HepG2 (cell line): ENCODE measurements around the gene LRRC34. TPM values are rescaled to one million over a fixed set of nuclear protein-coding genes. Genes with fewer than 3 reads are reported as not detected.
A peak's percentile ranks its signal among the peaks of the same experiment; 100 is the strongest.

Experiments used
- CSRNP2 ChIP-seq: sonication (generic); formaldehyde crosslinking; conservative IDR thresholded peaks from 2 replicates; pipeline ENCODE4 v1.8.0; 2022; ENCODE audit warnings: low read depth, missing genetic modification reagents
- MXD3 ChIP-seq: IDR thresholded peaks from 2 replicates; pipeline ENCODE4 v1.6.1; 2016; ENCODE audit warnings: mild to moderate bottlenecking, missing biosample characterization, missing genetic modification reagents
- NFAT5 ChIP-seq: sonication (generic); formaldehyde crosslinking; IDR thresholded peaks from 2 replicates; pipeline ENCODE4 v1.4.0; 2020; ENCODE audit warnings: missing genetic modification reagents
- RBFOX2 ChIP-seq: fragments of 200-400 bp; formaldehyde crosslinking; IDR thresholded peaks from 2 replicates; pipeline ENCODE4 v1.6.1; 2017; ENCODE audit warnings: low read depth, mild to moderate bottlenecking, low read length
- ZNF138 ChIP-seq: sonication (generic); formaldehyde crosslinking; IDR thresholded peaks from 2 replicates; pipeline ENCODE4 v1.5.0; 2020; ENCODE audit warnings: mild to moderate bottlenecking, low read depth, missing genetic modification reagents
- ZNF18 ChIP-seq: sonication (generic); formaldehyde crosslinking; IDR thresholded peaks from 2 replicates; pipeline ENCODE4 v1.8.0; 2022; ENCODE audit warnings: mild to moderate bottlenecking, missing genetic modification reagents; ENCODE audit not compliant: insufficient replicate concordance
- ZNF556 ChIP-seq: sonication (generic); formaldehyde crosslinking; IDR thresholded peaks from 2 replicates; pipeline ENCODE4 v1.4.0; 2020; ENCODE audit warnings: mild to moderate bottlenecking, missing genetic modification reagents, borderline replicate concordance
- ZSCAN31 ChIP-seq: sonication (generic); formaldehyde crosslinking; IDR thresholded peaks from 2 replicates; pipeline ENCODE4 v1.5.0; 2020; ENCODE audit warnings: low read depth, mild to moderate bottlenecking, missing genetic modification reagents
- polyA plus RNA-seq, 8 experiments: library from polyadenylated mRNA; depleted of rRNA in 3 of 8; stranded (reverse) in 7 of 8; unstranded in 1 of 8; fragments of >200 nt; fragmentation: Illumina TruSeq in 4 of 8; extraction: Trizol in 4 of 8; gene quantifications; 2 replicates each; pipeline versions ENCODE4 v1.2.1 to v1.2.3, GENCODE V29; 2011 to 2016; ENCODE audit warnings: low read depth in 4 of 8, missing spikeins in 1 of 8, mixed read lengths in 1 of 8; ENCODE audit not compliant: insufficient read depth in 1 of 8
- total RNA-seq, 5 experiments: library from RNA; depleted of rRNA; stranded (reverse); fragments of >200 nt; fragmentation: Illumina TruSeq; extraction: Trizol; gene quantifications; 2 replicates each; pipeline ENCODE4 v1.2.3, GENCODE V29; 2016; ENCODE audit warnings: low read depth in 1 of 5

Gene LRRC34
- total and polyA plus RNA-seq, 2 of the 13 experiments (the other 11 are each of a cell fraction or from before 2014, with no cell fraction given), result not detected

- TF ChIP-seq ZNF18 (CRISPR knock-in tag) (peak; percentile 24), ZSCAN31 (CRISPR knock-in tag) (peak; percentile 43; the same call in 1 of the 2 replicates), CSRNP2 (CRISPR knock-in tag) (no peak), MXD3 (CRISPR knock-in tag) (peak; percentile 82; the same call in 1 of the 2 replicates), ZNF556 (CRISPR knock-in tag) (peak; percentile 81), ZNF138 (CRISPR knock-in tag) (no peak; the same call in 1 of the 2 replicates), RBFOX2 (peak; percentile 97), NFAT5 (CRISPR knock-in tag) (peak; percentile 59; the same call in 1 of the 2 replicates)
These were observed 39.5 kb downstream of the LRRC34 start, which contains the start of gene MYNN (continued) for GRCh38 chr3:169772897-169773816.
